GM19455 (cell line): ENCODE data around the gene JAM3.
A peak's percentile ranks its signal among the peaks of the same experiment; 100 is the strongest.

ENCODE experiments used
- ATAC-seq: cut with Tn5 transposase; IDR thresholded peaks from one replicate; pipeline ENCODE4 v1.9.1; 2021; ENCODE audit not compliant: unreplicated experiment

JAM3 gene

GRCh38 chr11:134039726-134040385 is 29.0 kb upstream of the JAM3 start:
- no peak for ATAC-seq

GRCh38 chr11:134040386-134041302 is 28.2 kb upstream of the JAM3 start:
- no peak for ATAC-seq

DNA sequence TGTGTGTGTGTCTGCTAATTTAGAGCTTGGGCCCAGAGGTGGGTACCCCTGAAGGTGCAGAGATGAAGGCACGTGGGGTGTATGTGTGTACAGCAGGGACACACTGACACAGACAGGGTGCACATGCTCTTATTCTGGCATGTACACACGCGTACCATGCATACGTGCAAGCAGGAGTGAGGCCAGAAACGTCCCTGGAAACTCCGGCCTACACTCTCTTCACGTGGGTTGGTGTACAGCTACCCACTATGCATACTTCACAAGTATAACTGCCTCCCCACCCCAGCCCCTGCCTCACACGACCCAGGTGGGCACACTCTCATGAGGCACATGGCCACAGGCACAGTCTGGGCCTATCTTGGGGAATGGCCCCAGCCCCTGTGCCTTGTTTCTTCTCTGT is 27.5 kb upstream of the JAM3 start:
- no peak for ATAC-seq

GRCh38 chr11:134041791-134042696 is 26.8 kb upstream of the JAM3 start:
- ATAC-seq, result no peak

GRCh38 chr11:134043821-134044420 is 25.0 kb upstream of the JAM3 start:
- no peak for ATAC-seq

DNA sequence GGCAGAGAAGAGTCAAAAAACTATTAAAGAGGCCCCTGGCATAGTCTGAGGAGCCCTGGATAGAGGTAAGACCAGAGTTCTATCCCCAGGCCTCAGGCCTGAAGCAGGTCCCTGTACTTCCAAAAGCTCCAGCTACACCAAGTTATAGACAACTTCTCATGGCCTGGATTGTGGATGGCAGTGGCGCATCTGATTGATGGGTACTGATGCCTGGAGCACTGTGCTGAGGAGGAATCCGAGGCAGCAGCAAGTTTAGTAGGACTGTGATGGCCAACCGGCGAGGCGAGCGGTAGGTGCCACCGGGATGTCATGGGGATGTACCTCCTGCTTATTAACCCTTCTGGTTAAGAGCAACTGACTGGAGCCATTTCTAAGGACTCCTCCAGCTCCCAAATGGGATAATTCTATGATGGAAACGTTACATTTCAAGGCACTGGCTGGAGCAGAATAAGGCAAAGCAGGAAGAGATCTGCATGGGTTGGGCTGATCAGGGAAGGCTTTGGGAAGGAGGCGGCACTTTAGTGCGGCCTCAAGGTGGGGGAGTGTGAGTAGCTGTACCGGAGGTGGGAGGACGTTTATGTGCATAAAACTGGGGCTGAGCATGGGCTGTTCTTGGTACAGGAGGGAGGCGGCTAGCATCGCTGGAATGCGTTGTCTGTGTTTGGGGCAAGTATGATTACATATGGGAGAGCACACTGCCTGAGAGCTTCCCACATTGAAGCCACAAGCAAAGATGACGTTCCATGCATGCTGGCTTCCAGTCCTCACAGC is 24.2 kb upstream of the JAM3 start:
- ATAC-seq, result no peak

DNA sequence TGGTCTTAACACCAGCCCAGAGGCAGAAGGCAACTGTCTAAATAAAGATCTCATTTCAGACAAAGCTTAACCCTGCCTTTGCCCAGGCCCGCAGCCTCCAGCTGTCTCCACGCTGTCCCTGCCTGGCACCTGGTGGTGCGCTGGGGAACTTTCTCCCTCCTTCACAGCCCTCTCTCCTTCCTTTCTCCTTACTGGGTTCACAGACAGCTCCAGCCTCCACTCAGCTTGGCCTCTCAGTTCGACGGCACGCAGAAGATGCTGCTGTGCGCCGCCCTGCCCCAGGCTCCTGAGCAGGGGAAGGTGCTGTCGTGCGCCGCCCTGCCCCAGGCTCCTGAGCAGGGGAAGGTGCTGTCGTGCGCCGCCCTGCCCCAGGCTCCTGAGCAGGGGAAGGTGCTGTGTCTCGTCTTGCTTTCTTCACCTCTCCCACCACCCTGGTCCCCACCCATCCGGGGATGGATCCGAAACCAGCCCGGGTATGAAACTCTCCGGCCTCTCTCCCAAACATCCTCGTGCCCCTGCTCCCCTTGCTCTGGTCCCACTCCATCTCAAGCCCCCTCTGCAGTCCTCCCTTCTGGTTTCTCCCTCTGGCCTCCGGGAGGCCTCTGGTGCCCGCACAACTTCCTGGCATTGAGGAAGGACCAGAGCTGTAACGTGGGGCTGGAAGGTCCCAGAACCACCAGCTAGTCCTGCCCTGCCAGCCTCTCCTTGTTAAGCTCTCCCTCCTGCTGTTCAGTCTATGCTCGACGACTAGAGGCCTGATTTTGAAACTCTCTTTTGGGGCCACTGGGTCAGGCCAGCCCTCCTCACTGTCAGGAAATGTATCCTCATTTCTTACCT is 22.9 kb upstream of the JAM3 start:
- no peak for ATAC-seq

DNA sequence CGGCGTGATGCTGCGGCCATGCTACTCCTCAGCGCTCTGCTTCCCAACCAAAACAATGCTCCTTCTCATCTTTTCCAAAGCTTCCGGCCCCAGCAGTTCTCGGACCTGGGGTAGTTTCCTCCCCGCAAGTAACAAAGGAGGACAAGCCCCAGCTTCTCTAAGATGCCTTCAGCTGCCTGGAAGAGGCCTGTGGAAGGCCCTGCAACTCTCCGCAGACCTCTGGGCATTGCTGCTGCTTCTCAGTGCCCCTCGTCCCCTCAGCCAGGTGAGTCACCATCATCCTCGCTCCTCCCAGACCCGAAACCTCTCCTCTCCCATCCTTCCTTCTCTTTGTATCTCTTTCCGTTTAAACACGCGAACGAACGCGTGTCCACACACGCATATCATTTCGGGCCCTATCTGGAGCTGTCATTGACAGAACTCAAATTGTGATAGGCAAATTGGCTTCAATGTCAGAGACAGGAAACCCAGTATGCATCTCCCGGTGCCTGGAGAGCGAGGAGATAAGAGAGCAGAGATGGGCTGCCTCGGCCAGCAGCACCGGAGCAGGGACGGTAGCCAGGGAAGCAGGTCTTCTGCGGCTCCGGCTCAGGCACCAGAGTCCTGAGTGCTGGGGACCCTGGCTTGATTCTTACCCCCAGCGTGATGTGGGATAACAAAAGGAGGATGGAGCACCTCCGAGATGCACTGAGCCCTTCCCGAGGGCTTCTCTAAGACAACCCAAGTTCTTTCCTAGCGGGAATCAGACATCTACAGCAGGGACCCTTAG is 22.0 kb upstream of the JAM3 start:
- no peak for ATAC-seq

DNA sequence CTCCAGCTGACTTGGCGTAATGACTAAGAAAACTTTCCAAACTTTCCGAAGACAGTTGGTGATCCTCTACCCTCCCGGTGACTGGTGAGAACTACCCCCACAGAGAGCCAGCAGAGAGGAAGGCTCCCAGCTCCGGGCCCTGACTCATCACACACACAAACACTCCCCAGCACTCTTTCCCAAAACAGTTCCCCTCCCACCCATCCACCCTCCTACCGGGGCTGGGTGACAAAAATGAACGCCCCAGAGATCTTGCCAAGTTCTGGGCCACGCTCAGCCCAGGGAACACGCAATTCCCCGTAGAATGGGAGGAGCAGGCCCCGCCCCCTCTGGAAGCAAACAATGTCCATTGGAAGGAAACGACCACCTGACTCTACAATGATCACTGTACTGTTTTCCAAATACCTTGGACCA is 21.3 kb upstream of the JAM3 start:
- ATAC-seq, result no peak

DNA sequence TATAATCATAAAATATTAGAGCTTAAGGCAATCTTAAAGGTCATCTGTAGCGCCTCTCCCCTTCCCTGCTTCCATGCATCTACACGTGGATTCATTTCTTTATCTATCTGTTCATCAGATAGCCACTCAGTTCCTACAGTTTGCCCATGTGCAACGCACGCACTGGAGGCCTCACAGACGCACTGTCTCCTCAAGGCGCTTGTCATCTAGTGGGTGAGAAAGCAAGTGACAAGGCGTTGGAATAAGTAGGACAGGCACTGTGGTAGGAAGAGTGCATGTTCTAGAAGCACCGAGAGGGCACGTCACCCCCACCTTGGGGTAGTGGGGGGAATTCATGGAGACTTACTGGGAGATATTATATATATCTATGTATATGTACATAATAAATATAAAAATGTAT is 20.8 kb upstream of the JAM3 start:
- no peak for ATAC-seq

- no peak for ATAC-seq
Measured at GRCh38 chr11:134049303-134049702, 19.6 kb upstream of the JAM3 start.

DNA sequence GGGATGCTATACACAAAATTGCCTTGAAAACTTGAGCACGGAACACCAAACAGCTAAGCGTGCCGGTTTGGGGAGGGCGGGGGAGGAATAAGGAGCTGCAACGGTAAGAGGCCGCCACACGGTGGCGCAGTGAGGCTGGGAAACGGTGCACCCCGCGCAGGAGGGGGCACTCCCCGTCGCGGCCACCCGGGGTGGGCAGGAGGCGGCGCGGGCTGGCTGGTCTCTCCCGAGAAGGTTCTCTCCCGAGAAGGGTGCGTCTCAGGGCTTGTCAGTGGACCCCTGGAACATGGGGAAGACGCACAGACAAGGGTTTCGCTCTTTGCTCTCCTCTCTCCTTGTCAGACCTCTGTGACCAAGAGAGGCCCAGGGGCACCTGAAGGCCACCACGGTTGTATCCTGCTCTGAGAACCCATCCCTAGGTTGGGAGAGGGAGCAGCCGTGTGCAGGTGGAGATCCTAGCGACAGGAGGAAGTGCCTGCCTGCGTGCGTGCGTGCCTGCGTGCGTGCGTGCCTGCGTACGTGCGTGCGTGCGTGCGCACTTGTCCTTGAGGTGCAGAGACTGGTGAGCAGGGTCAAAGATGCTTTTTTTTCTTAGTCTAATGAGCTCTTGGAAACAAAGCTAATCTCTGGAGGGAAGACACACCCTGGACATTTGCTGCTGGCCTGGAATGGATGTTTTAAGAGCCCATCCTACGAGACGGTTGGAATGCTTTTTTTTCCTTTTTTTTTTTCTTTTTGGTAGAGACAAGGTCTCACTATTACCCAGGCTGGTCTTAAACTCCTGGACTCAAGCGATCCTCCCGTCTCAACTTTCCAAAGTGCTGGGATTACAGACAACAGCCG is 18.1 kb upstream of the JAM3 start:
- peak; percentile 88 for ATAC-seq

DNA sequence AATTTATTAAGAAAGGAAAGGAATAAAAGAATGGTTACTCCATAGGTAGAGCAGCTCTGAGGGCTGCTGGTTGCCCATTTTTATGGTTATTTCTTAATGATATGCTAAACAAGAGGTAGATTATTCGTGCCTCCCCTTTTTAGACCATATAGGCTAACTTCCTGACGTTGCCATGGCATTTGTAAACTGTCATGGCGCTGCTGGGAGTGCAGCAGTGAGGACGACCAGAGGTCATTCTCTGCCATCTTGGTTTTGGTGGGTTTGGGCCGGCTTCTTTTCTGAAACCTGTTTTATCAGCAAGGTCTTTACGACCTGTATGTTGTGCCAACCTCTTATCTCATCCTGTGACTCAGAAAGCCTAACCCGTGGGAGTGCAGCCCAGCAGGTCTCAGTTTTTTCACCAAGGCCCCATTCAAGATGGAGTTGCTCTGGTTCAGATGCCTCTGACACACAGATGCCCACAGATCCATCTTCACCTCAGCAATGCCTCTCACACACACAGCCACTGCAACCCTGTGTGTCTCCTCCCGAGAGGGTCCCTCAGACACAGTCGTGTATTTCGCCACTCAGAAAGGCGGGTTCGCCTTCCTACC is 16.4 kb upstream of the JAM3 start:
- ATAC-seq, result no peak

DNA sequence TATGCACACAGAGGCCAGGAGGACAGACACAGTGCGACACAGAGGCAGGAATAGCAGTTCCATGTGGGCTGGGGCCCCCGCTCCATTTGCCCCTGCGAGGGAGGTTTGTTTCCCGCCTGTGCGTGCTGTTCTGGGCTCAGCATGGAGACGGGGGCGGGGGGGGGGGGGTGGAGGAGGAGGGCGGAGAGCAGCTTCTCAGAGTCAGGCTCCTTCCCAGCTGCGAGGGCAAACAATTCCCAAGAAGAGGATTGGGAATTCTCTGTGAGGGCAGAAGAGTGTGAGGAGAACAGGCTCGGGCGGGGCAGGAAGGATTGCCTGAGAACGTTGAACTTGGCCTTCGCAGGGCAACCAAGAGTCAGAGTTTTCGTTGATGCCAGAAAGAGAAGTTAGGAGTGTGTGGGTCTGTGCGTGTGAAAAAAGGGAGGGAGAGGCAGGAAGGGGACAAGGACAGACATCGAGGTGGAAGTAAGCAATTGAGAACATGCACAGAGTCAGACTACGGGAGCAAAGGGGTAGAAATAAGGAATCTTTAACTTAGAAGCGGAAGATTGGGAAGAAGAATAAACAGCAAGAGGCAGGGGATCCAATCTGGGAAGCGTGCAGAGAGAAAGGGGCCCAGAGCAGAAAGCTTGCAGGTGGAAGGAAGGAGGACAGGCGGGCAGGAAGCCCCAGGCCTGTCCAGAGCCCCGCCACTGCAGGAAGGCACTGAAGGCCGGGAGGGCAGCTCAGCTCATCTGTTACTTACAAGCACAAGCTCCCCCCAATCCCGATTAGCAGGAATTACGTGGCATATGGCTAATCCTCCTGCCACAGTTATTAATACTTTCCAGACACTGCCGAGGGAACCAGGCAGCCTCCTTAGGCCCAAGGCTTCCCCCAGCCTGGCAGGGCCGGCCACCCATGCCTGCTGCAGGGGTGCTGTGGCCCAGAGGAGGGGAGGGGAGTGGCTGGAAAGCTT is 15.6 kb upstream of the JAM3 start:
- ATAC-seq, result no peak

- ATAC-seq, result no peak
Measured at GRCh38 chr11:134055029-134055428, 13.8 kb upstream of the JAM3 start.

DNA sequence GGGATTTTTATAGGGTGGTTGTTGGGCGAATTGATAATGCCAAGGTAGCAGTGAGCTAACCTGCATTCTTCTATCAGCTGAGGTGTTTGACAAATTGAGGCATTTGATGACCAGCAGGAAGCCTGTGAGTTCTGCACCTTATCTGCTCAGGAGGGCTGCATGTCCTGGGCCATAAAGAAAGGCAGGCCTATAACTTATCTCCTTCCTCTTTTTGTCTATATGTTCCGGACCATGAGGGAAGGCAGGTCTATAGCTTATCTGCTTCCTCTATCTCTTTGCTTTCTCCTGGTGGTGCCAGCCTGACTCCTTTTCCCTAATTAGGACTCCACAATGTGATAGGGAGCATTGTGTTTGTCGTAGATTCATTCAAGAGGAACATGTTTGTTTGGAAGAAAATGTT is 8.6 kb upstream of the JAM3 start:
- ATAC-seq, result no peak
